NCI-H2171 treated with DMSO at 0.1 percent for 48 hours (cell line): ENCODE measurements around the gene CALCOCO1.
A peak's percentile ranks its signal among the peaks of the same experiment; 100 is the strongest.
"Not testable (repeated sequence)": the region's sequence is repeated elsewhere in the genome, so short reads cannot be mapped to it uniquely, and the experiment has no call there.

Experiments used
- DNase-seq: peaks from one replicate; lab custom pipeline; 2025; lab: John Stamatoyannopoulos, UW

CALCOCO1 gene

DNA sequence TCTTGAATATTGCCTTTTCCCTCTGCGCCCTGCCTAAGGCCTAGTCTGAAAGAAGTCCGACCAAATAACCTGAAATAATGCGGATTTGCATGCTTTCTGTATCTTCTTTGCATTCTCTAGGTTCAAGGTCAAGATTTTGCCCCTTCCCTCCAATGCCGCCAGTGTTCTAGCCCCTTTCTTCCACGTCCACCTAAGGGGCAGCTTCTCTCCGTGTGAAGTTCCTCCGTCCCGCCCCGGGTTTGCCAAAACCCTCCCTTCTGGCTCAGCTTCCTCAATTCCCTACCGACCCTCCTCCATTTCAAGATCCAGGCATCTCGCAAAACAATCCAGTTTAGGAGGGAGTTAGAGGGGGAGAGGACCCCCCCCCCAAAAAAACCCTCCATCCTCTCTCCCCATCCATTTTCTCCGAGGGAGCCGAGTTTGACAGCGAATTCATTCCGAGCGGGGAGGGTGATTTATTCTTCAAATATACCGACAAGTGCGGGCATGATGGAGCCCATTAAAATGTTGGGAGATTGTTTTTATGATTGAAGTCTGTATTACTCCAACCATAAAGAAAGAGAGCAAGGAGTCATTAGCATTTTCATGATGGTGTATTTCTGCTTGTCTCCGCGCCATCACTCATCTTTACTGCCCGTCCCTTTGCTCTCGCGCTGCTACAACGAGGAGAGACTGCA, 30.5 kb downstream of the CALCOCO1 start:
- DNase-seq = no peak

DNA sequence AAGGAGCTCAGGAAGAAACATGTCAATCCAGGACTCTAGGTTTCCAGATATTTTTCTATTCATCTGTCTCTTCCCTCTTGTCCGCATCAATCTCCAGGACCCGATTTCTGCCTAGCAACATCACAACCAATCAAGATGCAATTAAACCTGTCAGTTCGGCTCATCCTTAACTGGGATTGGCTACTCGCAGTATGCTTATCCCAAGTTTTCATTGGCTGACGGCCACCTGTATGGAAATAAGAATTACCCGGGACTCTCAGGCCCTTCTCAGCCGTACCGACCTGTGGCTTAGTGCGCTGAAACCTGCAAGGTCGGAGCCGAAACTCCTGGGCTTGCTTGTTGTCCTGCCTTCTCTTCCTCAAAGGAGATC, 31.0 kb downstream of the CALCOCO1 start:
- peak; percentile 92 for DNase-seq

DNA sequence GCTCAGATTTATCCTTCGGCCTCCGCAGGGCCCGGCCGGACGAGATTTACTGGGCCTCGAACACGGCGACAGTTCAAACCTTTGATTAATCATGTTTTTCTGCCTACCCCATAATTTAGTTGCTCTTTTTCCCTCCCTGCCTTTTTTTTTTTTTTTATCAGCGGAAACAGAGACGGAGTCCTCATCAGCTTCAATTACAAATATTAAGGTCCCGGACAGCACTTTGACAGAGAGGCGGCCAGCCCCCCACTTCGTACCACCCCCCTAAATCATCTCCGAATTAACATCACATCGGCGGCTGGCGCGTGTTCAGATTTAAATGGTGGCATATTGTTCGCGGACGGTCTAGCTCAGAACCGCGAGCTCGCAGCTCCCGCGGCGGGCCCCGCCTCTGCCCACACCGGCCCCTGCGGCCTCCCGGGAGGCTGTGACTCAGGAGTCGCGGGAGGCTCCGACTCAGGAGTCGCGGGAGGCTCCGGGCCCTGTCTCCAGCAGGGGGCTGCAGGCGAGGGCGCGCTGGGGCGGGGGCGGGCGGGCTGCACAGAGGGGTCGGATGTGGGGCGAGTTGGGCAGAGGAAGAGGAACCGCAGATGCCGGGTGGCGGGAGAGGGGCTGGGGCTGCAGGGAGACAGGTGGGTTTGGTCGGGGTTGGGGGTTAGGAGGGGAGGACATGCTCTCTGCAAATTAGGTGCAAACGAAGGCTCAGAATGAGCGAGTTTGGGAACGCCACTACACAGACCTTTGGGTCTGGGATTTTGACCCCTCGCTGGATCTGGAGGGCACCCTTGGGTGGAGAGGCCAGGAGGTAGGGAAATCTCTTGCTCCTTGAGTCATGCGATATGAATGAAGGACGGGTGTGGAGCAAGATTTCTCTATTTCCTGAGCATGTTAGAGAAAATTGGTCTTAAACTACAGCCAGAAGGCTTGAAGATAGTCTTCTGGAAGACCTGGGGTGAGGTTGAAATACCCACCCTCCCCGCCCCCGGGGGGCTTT, 31.8 kb downstream of the CALCOCO1 start:
- DNase-seq = no peak

DNA sequence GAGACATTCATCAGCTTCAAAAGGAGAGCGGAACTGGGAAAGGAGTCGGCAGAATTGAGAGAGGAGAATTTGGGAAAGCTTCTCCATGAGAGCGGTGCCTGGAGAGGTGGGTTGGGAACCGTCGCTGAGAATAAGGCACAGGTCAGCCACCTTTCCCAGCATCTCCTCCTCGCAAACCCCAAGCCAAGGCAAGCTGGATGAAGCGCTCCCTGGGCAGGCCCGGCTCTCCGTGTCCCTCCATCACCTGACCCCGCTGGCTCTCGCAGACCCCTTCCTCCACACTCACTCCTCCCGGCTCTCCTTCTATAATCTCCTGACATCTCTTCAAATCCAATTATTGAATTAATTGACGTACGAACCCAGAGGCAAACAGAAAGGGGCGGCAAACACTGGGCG, 32.5 kb downstream of the CALCOCO1 start:
- no peak for DNase-seq

DNA sequence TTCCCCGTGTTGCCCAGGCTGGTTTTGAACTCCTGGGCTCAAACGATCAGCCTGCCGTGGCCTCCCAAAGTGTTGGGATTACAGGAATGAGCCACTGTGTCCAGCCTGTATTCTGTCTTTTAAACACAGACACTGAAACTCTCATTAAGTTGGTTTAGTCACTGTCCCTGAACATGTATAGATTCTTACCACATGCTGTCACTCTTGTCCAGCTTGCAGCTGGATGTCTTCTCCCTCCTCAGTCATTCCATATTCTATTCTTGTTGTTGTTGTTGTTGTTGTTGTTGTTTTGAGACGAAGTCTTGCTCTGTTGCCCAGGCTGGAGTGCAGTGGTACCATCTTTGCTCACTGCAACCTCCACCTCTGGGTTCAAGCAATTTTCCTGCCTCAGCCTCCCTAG, 39.1 kb downstream of the CALCOCO1 start:
- DNase-seq = no peak

DNA sequence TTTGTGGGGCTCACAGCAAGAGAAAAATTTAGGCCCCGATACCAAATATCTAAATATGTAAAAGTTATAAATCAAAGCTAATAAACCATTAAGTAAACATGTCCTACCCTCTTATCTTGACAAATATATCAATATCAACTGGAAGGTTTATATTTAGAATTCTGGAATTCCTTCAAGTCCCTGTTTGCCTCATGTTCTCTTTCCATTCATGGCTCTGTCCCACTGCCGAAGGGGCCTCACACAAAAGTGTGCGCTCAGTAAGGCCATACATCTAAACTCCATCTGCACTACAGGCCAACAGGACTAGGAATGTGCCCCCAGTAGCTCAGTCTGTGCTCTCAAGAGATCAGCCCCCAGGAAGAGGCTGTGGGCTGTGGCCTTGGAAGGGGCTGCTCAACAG, 40.8 kb downstream of the CALCOCO1 start:
- no peak for DNase-seq

DNA sequence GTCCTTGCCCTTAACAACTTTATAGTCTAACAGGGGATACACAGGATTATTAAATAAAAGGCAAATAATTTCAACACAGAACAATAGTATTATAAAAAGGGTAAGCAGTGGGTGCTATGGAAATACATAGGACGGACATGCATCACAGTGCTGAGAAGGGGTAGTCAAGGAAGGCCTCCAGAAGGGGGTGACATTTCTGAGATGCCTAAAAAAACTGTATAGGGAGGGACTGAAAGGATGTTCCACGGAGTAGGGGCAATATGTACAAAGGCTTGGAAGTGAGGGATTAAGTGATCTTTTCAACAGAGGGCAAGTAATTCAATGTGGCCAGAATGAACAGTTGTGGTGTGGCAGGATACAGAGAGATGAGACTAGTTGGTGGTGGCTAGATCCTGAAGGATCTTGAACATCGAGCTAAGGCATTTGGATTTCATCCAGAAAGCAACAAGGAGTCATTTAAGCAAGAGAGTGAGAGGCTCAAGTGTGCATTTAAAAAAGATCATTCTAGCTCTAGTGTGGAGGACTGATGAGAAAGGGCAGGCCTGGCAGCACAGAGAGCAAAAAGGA, 42.5 kb downstream of the CALCOCO1 start:
- no peak for DNase-seq

DNA sequence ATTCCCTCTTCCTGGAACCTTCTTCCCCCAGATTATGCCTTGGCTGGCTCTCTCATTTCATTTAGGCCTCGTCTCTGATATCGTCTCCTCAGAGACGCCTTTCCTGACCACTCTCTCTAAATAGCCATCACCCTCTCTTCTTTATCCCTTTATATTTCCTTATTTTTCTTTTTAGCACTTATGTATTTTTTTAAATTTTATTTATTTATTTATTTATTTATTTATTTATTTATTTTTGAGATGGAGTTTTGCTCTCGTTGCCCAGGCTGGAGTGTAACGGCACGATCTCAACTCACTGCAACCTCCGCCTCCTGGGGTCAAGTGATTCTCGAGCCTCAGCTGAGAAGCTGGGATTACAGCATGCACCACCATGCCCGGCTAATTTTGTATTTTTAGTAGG, 43.3 kb downstream of the CALCOCO1 start:
- DNase-seq = no peak

DNA sequence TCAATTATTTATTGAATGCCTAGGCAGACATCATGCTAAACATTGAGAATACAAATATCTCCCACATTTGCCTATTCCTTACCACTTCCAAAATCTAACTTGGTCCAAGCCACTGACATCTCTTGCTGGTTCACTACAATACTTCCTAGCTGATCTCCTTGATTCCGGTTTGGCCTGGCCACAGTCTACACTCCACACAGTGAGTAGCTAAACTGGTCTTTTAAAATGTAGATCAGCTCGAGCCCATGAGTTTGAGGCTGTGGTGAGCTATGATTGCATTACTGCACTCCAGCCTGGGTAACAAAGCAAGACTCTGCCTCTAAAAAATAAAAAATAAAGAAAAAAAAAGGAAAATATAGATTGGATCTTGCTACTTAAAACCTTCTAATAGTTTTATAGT, 43.8 kb downstream of the CALCOCO1 start:
- no peak for DNase-seq

DNA sequence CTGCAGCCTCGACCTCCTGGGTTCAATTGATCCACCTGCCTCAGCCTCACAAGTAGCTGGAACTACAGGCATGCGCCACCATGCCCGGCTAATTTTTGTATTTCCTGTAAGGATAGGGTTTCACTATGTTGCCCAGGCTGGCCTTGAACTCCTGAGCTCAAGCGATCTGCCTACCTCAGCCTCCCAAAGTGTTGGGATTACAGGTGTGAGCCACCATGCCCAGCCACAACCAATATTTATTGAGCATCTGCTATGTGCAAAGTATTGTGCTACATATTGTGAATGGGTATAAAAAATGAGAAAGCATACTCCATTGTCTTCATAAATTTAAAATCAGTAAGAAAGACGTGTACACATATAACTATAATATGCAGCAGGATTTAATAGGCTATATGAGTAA, 47.2 kb downstream of the CALCOCO1 start:
- DNase-seq = not testable (repeated sequence)

DNA sequence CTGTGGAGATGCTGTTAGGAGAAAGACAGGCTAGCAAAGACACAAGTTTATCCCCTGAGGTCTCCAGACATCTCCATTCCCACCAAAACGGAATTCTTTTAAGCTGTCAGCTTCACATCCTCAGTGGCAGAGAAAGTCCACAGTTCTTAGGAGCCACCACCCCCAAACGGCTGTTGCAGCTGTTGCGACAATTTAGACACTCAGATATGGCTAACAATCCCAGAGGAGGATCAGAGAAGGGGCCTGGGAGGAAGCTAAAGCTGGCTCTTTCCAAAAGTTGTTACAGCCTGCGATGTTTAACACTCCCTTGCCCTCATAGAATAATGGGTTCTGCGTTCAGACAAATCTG, 49.5 kb downstream of the CALCOCO1 start:
- DNase-seq = peak; percentile 59

DNA sequence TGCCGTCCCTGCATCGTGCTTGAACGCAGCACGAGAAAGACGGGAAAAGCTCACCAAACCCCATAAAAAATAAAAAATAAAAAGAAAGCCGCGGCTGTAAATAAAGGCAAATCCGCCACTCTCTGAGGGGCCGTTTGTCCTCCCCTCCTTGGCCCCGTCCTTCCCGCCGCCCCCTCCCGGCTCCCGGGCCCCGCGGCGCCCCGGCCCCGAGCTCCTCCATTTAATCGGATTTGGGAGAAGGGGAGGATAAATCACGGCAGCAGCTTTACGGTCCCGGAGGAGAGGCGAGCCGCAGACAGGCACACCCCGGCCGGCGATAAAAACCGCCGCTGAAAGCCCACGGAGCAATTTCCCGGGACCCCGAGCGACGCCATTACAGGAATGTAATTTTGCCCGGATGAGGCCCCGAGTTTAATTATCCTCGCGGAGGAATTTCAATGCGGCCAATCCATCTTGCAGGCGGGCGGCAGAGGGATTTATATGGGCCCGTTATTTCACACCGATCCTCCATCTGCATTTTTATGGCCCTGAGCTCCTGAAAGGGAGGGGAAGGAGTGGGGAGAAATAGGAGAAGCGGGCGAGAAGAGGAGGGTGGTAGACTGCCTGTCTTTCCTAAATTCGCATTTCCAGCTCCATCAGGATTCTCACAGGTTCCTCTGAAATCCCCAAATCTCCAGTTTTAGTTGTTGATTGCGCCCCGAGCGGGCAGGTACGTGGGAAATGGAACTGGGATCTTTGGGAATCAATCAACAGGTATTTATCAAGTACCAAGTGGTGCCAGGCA, 50.0 kb downstream of the CALCOCO1 start:
- peak; percentile 67 for DNase-seq

DNA sequence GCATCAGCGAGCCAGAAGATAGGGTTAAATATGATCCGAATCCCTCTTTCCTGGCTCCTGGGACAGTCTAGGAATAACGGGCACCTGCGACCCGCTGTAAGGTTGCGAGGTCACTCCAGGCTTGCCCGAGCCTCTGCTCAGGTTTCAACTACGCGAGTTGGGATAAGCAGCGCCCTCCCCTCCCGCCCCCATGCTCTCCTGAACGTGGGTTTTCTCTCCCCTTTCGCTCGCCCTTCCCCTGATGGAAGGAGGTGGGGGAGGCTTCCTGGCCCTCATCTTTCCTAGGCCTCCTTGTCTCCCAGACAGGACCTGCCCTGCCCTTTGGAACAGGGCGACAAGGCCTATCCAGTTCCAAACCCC, 50.6 kb downstream of the CALCOCO1 start:
- DNase-seq = peak; percentile 84

DNA sequence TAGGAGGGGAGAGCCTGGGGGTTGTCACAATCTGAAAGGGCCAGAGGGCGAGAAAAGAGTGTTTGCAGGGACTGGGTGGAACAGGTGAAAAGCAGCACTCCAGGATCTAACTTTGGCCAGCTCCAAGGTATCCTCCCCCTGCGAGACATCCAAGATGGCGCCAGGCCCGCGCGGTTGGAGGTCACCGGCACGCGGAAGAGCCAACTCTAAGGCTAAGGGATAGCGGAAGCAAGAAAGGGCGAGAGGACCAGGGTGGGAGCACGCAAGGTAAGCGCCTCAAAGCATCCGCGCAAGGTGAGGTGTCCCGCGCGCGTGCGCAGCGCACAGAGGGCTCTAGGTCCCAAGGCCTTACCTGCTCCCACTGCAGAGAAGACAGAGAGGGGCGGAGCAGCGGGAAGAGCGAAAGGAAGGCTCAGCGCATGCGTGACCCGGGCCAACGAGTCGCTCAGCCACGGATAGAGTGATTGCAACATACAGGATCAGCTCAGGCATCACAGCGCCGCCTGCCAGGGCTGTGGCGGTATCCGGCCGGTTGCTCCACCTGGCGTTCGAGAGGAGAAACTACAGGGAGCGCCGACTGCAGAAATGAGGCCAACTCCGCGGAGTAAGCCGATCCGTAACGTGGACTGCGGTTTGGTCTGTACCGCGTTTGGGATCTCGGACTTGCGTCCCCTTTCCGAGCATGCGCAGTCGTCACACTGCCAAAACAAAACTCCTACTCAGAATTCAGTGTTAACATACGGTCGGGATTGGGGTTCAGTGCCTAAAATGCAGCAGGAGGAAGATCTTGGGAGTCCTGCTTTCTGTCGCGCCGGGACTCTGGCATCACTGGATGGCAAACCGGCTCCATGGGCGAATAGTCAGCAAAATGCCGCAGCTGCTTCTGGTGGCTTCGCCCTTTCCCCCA, 51.3 kb downstream of the CALCOCO1 start, which contains the start of gene ATP5MC2:
Gene ATP5MC2 (minus strand): TSS at position 383 of the 907 bp plus-strand sequence. CDS start 3,469 bp downstream, outside the sequence.
- DNase-seq = peak; percentile 99

DNA sequence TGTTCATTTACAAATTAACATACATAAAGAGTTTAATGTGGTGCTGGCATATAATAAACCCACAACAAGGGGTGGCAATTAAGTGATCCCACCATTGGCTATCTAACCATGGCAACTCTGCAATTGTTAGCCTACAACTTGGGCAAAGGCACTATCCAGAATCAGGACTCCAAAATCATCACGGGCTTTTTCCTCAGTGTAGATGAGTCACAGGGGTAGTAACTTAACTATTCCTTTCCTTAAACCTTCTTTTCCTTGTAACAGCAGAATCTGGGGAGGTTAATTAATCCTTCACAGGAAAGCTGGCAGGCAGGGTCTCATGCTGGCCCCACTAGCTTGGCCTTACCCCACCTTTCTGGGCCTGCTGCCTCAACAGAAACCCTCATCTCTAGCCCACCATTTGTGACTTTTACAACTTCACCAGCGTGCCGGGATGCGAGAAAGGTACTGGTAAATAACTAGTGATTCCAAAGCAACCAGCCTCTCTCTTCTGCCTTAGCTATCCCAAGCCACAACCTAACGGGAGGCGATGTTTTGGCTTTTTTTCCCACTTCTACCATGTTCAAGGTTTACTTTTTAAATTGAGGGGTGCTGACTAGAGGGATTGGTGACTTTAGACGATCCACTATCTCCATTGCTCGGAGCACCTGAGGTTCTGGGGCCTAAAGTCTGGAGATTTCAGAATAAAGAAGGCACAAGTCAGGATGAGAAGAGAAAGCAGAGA, 52.1 kb downstream of the CALCOCO1 start:
- no peak for DNase-seq

DNA sequence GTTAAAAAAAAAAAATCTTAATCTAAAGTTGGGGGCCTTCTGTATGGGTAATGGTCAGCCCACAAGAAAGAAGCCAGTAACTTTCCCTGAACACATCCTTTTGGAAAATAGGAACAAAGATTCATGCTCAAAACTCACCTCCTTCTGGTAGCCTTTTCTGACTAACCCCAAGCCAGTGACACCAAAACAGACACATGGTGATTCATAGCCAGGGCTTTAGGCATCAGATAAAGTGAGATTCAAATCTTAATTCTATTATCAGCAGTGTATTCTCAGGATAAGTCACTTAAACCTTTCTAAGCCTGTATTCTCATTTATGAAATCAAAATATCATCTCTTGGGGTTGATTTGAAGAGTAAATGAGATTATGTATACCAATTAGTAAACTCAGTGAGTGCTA, 56.3 kb downstream of the CALCOCO1 start:
- DNase-seq = no peak

DNA sequence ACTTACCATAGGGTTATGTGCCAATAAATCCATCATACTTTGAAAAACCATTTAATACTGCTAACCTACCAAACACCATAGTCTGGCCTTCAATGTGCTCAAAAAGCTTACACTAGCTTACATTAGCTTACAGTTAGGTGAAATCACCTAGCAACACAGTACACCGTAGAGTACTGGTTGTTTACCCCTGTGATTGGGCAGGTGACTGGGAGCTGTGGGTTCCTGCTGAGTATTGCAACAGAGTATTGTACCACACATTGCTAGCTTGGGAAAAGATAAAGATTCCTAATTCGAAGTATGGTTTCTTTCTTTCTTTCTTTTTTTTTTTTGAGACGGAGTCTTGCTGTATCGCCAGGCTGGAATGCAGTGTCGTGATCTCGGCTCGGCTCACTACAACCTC, 56.9 kb downstream of the CALCOCO1 start:
- DNase-seq = no peak

DNA sequence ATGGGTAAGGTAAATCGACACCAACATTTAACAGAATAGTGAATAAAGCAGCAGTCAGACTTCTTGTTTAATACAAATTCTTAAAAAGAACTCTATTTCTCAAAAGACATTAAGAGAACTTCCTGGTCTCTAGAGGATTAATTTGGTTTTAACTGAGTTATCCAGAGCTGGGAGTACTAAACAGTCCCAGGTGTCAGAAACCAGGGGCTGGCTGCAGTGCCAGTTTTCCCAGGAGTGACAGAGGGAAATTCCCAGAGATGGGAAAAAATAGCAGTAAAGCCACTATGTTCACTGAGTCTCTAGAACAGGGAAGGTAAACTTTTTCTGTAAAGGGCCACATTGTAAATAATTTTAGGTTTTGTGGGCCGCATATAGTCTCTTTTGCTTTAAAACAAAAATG, 60.2 kb downstream of the CALCOCO1 start:
- no peak for DNase-seq

DNA sequence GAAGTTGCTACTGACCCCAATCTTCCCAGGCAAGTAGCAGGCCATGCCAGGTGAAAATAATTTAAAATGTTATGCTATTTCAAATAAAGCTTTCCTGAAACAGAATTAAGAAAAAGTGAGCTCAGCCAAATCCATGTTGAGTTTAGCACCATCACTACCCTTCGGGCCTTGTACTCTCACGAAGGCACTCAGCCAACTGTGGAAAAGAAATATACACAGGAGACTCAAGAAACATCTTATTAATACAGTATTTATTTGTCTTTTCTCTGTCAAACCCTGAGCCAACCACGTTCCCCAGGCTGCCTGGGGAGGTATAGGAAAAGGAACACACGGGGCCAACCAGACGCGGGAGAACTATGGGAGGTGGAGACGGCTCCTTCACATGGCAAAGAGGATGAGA, 62.3 kb downstream of the CALCOCO1 start:
- DNase-seq = no peak

DNA sequence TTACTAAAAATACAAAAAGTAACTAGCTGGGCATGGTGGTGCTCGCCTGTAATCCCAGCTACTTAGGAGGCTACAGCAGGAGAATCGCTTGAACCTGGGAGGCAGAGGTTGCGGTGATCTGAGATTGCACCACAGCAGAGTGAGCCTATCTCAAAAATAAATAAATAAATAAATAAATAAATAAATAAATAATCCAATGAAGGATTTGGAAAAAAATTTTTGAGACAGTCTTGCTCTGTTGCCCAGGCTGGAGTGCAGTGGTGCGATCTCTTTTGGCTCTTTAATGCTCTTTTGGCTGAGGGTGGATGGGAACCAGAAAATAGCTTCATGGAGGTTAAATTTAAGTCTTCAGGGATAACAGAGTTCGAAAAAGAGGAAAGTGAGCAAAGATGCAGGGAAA, 63.1 kb downstream of the CALCOCO1 start:
- DNase-seq = no peak

DNA sequence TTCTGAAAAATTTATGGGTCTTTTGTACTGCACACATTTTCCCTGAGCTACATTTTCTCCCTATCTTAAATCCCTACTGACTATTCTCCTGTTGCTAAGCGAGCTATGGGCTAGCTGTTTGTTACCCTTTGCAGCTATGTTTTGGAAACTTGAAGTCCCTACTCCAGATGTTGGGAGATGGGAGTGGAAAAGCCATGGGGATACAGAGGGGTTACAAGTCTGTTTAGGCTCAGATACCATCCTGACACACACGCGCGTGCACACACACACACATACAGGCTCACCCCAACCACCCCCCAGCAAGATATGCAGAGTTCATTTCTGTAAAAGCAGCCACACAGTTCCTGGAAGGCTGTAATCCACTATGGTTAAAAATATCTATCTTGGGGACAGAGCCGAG, 67.2 kb downstream of the CALCOCO1 start:
- DNase-seq = no peak
